NCI-H82 treated with DMSO at 0.1 percent for 48 hours (cell line): ENCODE data around the gene PARP12.

Experiments used
- DNase-seq: peaks from one replicate; lab custom pipeline; 2025; ENCODE audit not compliant: unreplicated experiment; lab: John Stamatoyannopoulos, UW

PARP12 gene

GRCh38 chr7:140015471-140015970 is 47.2 kb downstream of the PARP12 start:
- DNase-seq: no peak

DNA sequence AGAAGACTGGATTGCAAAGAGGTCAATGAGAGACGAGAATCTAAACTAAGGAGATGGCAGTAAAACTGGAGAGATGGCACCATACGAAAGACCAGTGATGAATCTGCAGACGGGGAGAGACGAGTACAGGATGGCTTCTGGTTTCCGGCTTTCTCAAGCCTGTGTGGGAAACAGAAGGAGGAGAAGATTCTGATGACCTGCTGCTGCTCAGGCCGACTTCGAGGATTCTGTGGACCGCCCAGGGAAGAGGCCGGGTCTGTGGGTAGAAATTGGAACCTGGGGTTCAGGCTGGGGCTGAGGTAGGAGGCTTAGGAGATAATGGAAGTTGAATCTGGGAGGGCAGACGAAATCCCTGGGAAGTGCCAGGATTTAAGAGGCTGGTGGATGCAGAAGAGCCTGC is 48.6 kb downstream of the PARP12 start:
- no peak for DNase-seq

DNA sequence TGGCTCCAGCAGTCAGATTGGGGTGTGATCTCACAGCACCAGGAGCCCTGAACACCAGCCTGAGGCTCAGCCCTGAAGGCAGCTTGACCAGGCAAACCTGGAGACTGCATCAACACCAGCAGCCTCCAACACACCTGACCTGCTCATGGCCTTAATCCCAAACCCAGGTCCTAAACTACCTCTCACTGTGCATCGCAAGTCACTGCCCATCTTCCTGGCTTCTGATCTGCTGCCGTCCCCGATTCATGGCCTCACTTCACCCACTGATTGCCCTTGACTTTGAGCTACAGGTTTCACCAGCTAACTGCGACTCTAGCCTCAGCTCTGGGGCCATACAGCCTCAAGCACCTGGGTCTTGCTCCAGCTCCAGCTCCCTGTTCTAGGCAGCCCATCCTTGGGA is 49.1 kb downstream of the PARP12 start:
- DNase-seq: no peak

- DNase-seq: peak; percentile 87
These were observed 52.4 kb downstream of the PARP12 start for GRCh38 chr7:140010194-140010895.

DNA sequence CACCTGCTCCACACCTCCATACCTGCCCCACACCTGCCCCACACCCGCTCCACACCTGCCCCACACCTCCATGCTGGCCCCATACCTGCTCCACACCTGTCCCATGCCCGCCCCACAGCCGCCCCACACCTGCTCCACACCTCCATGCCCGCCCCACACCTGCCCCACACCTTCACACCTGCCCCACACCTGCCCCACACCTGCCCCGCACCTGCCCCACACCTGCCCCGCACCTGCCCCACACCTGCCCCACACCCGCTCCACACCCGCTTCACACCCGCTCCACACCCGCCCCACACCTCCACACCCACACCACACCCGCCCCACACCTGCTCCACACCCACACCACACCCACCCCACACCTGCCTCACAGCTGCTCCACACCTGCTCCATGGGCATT is 53.0 kb downstream of the PARP12 start:
- no peak for DNase-seq

DNA sequence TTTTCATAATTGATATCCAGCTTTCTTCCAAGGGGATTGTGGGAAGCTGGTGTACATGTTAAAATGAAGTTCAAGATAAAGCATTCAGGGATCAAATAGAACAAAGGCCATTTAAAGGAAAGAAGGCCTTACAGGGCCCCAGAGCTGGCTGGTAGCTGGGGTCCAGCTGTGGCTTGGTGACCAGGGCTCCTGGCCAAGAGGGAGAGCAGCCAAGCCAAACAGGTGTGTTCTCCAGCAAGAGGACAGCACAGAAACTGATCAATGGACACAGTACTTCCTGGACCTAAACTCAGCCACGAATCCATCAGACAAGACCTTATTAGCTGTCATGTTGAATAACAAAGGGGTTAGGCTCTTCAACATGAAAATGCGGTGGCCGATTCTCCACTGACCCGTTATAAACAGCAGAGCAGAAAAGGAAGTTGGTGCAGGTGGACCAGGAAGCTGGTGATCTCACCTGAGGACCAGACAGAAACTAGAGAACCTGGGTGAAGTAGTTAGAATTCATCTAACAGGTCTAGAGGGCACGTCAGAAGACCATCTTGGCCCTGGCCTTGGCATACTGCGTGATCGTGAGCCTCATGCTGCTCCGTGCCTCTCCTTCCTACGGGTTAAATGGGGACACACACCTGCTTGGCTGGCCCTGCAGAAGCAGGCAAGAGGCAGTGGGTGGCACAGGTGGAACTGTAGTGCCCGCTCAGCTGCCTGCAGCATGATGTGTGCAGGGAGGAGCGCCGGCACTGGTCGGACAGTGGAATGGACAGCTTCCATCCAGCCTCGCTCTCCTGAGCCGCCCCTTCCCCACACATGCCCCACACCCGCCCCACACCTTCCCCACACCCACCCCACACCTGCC is 53.8 kb downstream of the PARP12 start:
- no peak for DNase-seq

DNA sequence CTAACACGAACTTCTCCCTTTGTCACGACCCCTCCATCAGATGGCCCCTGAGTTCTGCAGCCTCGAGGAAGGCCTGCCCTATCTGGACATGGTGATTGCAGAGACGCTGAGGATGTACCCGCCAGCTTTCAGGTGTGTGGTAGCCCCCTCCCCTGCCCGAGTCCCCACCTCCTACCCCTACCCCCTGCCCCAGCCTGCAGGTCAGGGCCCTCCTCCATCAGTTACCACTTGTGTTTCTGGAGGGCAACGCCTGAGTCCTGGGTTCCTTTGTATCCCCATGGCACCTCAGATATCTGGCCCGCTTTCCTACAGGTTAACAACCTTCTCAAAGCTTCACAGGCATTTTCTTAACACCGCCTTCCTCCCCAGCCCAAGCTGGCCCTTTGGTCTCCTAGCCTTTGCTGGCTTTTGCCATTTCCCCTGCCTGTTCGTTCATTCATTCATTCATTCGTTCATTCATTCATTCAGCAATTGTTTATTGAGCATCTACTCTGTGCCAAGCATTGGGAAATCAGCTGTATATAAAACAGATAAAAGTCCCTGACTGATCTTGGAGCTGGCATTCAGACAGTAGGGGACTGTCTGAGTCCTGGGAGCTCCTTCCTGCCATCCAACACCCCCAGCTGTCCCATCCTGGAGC is 55.6 kb downstream of the PARP12 start:
- DNase-seq: no peak

DNA sequence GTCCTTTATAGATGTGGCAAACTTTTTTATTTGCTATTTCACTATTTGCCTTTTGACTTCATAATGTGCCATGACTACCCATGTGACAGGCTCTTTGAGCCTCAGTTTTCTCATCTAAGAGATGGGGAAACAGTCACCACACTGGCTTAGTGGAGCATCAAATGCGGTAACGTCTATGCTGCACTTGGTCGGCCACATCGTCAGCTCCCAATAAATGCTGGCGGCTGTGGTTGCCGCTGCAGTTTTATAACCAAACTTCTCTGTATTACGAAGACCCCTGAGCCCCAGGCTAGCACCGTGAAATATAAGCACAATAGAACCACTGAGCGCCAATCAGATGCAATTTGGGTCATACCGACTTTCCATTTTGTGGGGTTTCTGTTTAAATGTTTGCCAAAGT is 56.2 kb downstream of the PARP12 start:
- no peak for DNase-seq

DNA sequence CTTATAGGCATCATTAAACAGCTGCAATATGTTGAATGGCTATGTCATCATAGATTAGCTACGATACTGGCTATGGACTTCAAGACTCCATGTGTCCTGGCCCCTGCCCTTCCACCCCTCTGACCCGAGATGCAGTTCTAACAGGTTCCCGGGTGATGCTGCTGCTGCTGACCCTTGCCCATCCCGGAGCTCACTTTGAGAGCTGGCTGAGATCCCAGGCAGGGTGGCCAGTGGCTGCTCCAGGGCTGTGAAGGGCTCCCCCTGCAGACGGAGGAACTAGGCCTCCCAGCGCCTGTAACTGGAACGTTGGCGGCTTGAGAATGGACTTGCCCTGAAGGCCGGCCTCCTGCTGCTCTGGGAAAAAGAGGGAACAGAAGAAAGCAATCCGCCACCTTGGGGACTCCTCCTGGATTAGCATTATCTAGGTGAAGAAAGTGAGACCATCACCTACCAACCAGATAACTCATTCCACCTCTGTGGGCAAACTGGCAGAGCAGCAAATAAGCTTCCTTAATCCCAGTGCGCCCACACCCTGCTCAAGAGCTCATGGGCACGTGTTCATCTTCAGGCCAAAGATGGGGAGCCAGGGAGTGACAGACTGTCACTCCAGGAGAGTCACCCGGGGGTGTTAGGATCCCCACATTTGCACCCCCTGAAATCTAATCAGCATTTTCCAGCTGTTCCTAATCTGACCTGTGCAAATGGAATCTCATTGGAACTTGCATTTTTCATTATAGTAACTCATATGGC is 56.8 kb downstream of the PARP12 start:
- DNase-seq: no peak

DNA sequence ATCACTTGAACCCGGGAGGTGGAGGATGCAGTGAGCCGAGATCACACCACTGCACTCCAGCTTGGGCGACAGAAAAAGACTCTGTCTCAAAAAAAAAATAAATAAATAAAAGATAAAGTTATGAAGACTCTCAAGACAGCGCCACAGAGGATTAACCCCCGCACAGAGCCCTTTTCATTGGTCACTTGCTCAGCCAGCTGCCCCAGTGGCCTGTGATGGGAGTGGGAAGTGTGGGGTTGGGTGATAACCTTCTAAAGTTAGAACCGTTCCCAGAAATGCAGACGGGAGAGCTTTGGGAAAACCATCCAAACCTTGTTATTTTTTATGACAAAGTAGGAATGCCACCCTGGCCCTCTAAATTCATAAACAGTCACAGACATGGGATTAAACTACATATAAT is 57.4 kb downstream of the PARP12 start:
- no peak for DNase-seq

DNA sequence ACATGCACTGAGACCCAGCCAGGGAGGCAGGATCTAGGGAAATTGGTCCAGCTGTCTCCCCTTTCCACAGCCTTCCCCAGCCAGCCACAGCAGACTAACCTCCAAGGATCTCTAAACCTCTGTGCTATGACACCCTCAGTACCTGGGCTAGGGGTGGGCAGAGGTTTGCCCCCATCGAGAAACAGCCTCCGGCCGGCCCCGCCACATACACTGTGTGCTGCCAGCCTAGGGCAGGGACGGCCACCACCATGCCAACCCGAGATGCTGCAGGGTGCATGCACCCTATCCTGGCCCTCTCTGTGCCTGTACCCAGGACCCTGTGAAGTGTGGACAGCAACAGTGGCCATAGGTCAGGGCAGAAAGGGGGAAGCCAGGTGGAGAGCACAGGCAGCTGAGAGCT is 58.1 kb downstream of the PARP12 start:
- no peak for DNase-seq

- no peak for DNase-seq
These were observed 58.8 kb downstream of the PARP12 start for GRCh38 chr7:140003913-140004382.

DNA sequence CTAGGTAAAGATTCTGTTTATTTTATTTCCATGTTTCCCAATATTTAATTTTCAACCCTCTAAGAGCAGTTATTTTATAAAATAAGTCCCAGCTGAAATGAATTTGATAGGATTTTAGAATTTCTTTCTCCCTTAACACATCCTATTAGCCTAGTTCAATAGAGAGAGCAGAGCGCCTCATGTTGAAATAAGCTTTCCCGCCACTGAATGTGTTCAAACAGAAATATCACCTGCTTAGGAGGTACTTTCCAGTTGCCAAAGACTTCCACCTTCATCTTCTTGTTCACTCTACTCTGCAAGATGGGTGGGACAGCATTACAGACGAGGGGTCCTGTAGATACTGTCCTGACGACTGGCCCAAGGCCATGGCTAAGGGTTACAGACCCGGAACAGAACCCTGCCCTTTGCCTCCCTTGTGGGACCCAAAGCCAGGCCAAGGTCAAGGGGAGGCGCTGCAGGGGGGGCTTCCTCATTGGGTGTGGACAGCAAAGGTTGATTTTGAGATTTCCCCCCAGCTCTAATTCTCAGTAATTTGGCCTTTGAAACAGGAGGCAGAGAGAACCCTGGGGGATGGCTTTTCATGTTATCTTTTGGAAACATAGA is 62.0 kb downstream of the PARP12 start:
- no peak for DNase-seq

DNA sequence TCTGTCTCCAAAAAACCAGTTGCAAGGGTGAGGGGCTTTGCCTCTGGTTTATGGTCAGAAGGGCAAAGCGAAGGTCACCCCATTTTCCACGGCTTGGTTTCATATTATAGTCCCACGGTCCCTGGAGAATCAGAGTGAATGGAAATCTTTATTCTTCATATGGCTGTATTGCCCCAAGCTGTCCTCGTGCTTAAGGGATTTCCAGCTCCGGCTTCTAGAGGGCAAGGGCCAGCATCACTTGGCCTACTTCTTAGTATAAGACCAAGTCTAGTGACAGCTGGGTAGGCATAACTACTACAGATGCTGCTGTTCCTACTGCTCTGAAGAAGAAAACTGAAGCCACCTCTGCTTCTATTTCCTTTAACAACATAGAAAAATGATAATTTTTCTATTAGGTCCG is 63.2 kb downstream of the PARP12 start:
- no peak for DNase-seq

DNA sequence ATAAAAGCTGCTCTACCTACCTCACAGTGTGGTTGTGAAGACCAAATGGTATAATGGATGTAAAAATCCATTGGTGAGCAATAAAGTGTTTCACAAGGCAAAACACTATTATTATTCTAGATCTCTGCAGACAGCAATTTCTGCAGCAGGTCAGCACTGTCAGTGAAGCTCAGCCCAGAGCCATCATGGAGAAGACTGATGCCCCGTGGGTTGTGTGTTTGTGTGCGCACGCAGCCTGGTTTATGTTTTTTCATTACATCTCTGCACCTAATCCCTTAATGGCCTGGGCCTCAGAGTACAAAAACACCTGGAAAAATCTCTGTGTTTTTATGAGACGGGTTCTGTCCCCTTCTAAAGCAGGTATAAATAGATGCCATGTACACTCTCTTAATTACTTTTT is 64.2 kb downstream of the PARP12 start:
- DNase-seq: no peak

DNA sequence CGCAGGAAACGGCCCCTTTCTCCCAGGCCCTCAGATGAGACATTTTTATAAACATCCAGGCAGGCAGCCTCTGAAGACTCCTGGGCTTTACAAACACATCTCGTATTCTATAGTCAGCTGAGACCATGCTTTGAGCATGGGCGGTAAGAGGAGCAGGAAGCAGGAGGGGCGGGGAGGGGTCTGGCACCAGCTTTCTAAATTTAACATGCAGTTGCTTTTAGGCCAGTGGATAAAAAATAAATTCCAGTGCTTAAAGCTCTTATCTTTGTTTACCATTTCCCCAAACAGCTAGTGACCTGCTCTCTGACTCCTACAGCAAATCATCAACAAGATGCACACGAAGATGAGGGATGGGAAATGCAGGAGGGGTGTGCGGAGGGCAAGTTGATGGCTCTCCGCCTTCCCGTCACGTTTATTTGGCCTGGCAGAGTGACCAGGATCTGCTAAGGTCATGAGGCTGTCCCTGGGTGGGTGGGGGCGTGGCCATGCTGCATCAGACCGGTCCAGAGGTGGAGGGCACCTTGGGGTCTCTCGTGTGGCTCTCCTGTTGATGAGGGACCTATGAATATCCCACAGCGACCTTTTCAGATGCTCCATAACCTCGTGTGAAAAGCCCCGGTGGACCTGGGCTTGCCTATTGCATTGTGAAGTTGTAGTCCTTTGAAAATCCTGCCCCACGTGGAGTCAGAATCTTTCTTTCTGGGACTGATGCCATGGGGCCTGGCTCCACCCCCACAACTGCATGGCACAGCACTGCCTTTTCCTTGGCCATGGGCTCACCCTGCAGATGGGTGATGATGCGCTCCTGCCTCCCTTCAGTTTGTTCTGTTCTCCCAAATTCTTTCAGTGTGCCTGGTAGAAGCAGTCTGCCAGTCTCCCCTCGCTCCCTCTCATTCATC is 67.5 kb downstream of the PARP12 start:
- DNase-seq: no peak

- DNase-seq: no peak
These were observed 68.4 kb downstream of the PARP12 start for GRCh38 chr7:139994356-139994755.

GRCh38 chr7:139993592-139993991 is 69.2 kb downstream of the PARP12 start:
- no peak for DNase-seq

- no peak for DNase-seq
These were observed 69.6 kb downstream of the PARP12 start for GRCh38 chr7:139993169-139993568.
